Activated CD8-positive, alpha-beta memory T cell treated with anti-CD3 and anti-CD28 coated beads, Interleukin-2, amount 50 U/mL, for 24 hours (primary cell): ENCODE data around the gene SKAP1.

Source experiments
- DNase-seq: peaks from one replicate; pipeline ENCODE4 v3.0.0-alpha.2; 2020; ENCODE audit errors: extremely low read depth

Gene SKAP1

GRCh38 chr17:48429638-48430586, at the start of gene SKAP1:
Gene SKAP1 (minus strand): TSS chr17:48430214.
- no peak for DNase-seq

GRCh38 chr17:48479014-48479402, 49.0 kb upstream of the SKAP1 start:
- DNase-seq, result no peak

- no peak for DNase-seq
These were observed 48.4 kb upstream of the SKAP1 start for GRCh38 chr17:48478224-48479013.

DNA sequence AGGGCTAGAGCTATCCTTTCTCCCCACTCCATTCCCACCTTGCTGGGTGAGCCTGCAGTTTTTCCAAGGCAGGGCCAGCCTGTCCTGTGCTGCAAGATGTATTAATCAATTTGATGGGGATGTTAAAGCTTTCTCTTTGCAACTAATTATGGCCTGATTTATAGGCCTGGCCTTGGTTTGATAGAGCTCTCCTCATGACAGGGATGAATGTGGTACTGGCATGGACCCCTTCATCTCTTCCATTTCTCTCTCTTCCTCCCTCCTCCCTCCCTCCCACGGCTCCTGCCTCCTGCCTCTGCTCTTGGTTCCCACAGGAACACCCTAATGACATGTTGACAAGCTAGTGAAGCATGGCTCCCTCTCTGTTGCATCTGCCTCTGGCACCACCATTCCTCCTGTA, 47.2 kb upstream of the SKAP1 start:
- no peak for DNase-seq

GRCh38 chr17:48472411-48473281, 42.6 kb upstream of the SKAP1 start:
- no peak for DNase-seq

- no peak for DNase-seq
These were observed 41.9 kb upstream of the SKAP1 start for GRCh38 chr17:48471817-48472410.

- no peak for DNase-seq
These were observed 40.5 kb upstream of the SKAP1 start for GRCh38 chr17:48470388-48471034.

- no peak for DNase-seq
These were observed 39.2 kb upstream of the SKAP1 start for GRCh38 chr17:48469227-48469626.

- DNase-seq, result no peak
These were observed 38.3 kb upstream of the SKAP1 start for GRCh38 chr17:48468299-48468698.

GRCh38 chr17:48465884-48466283, 35.9 kb upstream of the SKAP1 start:
- DNase-seq, result no peak

GRCh38 chr17:48463526-48463925, 33.5 kb upstream of the SKAP1 start:
- DNase-seq, result no peak

GRCh38 chr17:48462946-48463345, 32.9 kb upstream of the SKAP1 start:
- DNase-seq, result no peak

DNA sequence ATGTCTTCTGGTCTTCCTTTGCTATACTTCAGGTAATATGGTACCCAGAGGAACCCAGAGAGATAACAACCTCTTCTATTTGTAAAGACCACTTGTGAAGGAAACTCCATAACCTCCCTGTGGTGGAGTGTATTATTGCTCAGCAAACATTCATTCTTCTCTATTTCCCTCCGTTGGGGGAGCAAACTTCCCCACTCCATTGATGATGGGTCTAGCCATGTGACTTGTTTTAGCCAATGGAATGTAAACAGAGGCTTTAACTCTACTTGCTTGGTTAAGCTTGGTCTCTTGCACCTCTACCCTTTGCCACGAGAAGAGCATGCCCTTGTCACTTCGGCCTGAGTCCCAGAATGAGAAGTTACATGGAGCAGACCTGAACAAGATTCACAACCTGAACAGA, 30.0 kb upstream of the SKAP1 start:
- DNase-seq, result no peak

GRCh38 chr17:48459070-48459844, 29.2 kb upstream of the SKAP1 start:
- DNase-seq, result no peak

DNA sequence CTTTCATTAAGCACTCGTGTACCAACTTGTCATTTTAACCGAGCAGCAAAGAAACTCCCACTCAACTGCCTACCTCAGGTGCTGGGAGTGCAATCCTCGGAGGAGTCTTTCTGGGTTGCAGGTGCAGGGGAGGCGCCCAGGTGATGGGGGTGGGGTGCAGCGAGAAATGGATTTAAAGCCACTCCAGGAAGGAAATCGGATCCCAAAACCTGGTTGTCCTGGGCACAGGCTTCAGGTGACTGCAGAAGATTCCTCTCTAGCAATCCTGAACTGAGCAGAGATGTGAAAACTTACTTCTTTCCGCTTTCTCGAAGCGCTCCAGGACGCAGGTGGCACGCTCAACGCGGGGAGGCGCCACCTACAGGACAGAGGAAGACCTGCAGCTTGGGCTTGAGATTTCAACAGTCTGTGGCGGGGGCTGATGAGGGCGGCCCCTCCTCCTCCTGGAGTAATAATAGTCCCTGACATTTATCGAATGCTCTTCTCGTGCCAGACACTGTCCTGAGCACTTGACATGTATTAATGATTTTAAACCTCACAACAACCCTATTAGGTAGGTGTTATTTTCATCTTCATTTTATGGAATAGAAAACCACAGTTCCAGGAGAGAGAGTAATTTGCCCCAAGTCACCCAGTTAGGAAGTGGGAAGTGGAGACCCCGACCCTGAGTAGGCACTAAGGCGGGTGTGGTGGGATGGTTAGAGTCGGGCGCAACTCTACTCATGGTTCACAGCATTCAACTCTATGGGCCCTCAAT, 27.2 kb upstream of the SKAP1 start:
- DNase-seq, result no peak

DNA sequence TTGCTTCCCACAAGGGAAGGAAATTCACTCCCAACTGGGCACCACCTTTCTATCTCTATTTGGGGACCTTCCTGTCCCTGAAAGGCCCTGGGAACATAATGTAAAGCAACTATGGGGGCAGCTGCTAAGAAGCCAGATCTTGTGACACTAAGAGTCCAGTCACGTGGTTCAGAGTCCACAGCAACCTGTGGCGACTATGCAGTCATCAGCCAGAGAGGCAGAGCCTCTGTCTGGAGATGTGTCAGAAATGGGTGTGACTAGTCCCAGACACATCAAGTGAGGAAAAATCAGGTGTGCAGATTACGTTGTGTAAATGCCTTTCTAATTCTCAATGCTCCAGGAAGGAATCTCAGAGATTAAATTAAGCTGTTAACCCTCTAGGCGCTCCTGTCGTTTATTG, 26.6 kb upstream of the SKAP1 start:
- no peak for DNase-seq

DNA sequence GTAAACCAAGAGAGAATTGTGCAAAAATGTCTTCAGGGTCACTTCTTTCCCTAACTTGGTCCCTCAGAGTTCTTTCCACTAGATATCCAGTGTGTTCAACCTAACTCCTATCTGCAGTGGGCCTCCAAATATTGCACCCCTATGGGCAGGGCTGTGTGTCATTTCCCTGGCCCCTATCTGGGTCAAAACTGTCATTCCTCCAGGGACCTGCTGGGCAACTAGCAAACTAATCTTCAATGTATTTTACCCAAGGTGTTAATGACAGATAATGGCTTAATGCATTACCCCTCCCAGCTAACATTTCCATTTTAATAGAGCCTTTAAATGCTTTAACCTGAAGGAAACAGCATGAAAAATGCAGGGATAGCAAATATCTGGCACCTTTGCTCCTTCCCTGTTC, 25.8 kb upstream of the SKAP1 start:
- DNase-seq, result no peak

DNA sequence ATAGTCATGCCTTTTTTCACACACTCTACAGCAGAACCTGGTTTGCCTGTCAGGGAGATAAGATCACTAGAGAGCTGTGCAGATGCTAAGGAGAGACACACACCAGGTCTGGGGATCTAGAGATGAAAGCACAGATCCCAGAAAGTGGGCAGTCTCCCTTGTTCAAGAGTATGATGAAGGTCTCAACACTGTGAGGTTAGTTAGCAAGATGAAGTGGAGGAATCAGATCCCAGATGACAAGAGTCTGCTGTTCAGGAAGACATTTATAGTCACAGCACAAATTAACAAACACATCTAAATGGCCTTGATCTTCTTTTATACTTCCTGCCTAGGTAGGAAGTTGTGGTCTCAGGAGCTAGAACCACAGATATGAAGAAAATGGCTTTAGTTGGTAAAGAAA, 23.4 kb upstream of the SKAP1 start:
- no peak for DNase-seq

GRCh38 chr17:48451489-48451888, 21.5 kb upstream of the SKAP1 start:
- DNase-seq, result no peak
